Activated CD4-positive, alpha-beta memory T cell treated with anti-CD3 and anti-CD28 coated beads for 36 hours (primary cell): ENCODE results near the gene PCAT6. TPM values are rescaled to one million over a fixed set of nuclear protein-coding genes. Genes with fewer than 3 reads are reported as not detected.
A peak's percentile ranks its signal among the peaks of the same experiment; 100 is the strongest.

Source experiments
- CTCF ChIA-PET: fragments of 350-600 bp; sonication (Branson Sonifier 250); formaldehyde crosslinking; loops from one replicate; lab custom pipeline; 2021; ENCODE audit warnings: antibody characterized with exemption, inconsistent platforms; lab: Charles Lee
- POLR2A ChIA-PET: fragments of 350-600 bp; sonication (Branson Sonifier 250); formaldehyde crosslinking; loops from one replicate; lab custom pipeline; 2021; ENCODE audit warnings: antibody characterized with exemption; lab: Charles Lee
- DNase-seq: peaks from one replicate; pipeline ENCODE4 v3.0.0-alpha.2; 2020
- H3K27ac Mint-ChIP-seq: one replicate; pipeline ENCODE4 v1.8.0; 2021; ENCODE audit warnings: mixed read lengths
- H3K27me3 Mint-ChIP-seq: one replicate; pipeline ENCODE4 v1.8.0; 2021; ENCODE audit warnings: mixed read lengths
- H3K36me3 Mint-ChIP-seq: one replicate; pipeline ENCODE4 v1.8.0; 2021; ENCODE audit warnings: mixed read lengths
- H3K4me1 Mint-ChIP-seq: one replicate; pipeline ENCODE4 v1.8.0; 2021; ENCODE audit warnings: low read depth, mixed read lengths
- H3K4me3 Mint-ChIP-seq: one replicate; pipeline ENCODE4 v1.8.0; 2021; ENCODE audit warnings: mild to moderate bottlenecking, mixed read lengths
- H3K9me3 Mint-ChIP-seq: one replicate; pipeline ENCODE4 v1.8.0; 2021; ENCODE audit warnings: mixed read lengths
- intact Hi-C: fragments of 100-400 bp; cut with micrococcal nuclease; formaldehyde crosslinking; loops from one replicate; pipeline ENCODE4 v1.15.1; 2023
- total RNA-seq, 2 experiments: library from RNA; stranded (reverse); gene quantifications; one replicate each; pipeline ENCODE4 v1.2.3, GENCODE V29; 2021

Gene PCAT6
- total RNA-seq, 2 experiments from 2014 or later = 0.76 to 0.77 TPM

DNA sequence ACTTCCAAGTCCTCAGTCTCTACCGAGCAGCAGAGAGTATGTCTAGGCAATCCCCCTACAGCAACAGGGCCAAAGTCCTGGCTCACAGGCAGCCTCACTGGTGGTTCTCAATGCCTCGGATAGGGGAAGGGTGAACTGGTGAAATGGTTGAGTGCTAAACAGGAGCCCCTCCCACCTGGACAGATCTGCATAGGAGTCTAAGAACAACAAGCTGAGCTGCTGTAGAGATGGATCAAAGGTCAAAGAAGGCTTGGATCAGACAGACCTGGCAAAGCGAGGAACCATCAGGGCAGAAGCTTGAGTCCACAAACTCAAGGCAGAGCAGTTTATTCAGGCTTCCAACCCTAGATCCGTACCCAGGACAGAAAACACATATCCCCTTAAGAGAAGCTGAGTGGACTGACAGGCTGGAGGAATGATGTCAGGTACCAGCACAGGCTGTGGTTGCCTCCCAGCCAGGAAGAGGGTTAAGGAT is 46.4 kb downstream of the PCAT6 start:
- intact Hi-C loops = no loop called here

DNA sequence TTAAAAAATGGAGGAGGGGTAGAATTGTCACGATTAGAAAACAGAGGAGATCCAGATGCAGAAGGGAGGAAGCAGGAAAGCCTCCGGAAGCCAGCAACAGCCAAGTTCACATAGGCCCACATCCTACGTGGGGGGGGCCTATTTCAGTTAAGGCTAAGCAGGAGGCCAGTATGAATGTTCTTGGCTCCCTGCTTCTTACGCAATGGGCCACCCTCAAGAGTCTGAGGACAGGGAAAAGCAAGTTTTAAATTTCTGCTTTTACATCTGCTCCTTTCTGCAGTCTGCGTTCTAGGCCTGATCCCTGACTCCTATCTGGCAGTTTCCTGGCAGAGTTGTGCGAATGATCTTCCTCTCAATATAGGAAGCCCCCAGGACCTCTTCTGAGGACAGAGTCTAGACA is 47.6 kb downstream of the PCAT6 start:
- peaks cover 8% of the 10 kb centered on the region for H3K4me1 Mint-ChIP-seq
- CTCF ChIA-PET = no interaction called here
- intact Hi-C loops = no loop called here
- no peak overlapping the region for H3K4me3 Mint-ChIP-seq
- no peaks in the 10 kb centered on the region for H3K36me3 Mint-ChIP-seq
- no peak for DNase-seq
- no peaks in the 10 kb centered on the region for H3K9me3 Mint-ChIP-seq
- peaks cover 30% of the 10 kb centered on the region for H3K27me3 Mint-ChIP-seq
- no peak overlapping the region for H3K27ac Mint-ChIP-seq
- POLR2A ChIA-PET = interaction anchor here (0.6 kb wide), 1 partner anchor 39 kb away, joined by 3 read pairs; no protein-coding TSS in a partner anchor

More for the DNA sequence above, 46.4 kb downstream of the PCAT6 start:
- H3K4me3 Mint-ChIP-seq = no peak overlapping the region
- no peaks in the 10 kb centered on the region for H3K9me3 Mint-ChIP-seq
- no peak overlapping the region for H3K27ac Mint-ChIP-seq
- POLR2A ChIA-PET = no interaction called here
- CTCF ChIA-PET = no interaction called here
- H3K27me3 Mint-ChIP-seq = peaks cover 20% of the 10 kb centered on the region
- peaks cover 7% of the 10 kb centered on the region for H3K4me1 Mint-ChIP-seq
- H3K36me3 Mint-ChIP-seq = no peaks in the 10 kb centered on the region
- no peak for DNase-seq

DNA sequence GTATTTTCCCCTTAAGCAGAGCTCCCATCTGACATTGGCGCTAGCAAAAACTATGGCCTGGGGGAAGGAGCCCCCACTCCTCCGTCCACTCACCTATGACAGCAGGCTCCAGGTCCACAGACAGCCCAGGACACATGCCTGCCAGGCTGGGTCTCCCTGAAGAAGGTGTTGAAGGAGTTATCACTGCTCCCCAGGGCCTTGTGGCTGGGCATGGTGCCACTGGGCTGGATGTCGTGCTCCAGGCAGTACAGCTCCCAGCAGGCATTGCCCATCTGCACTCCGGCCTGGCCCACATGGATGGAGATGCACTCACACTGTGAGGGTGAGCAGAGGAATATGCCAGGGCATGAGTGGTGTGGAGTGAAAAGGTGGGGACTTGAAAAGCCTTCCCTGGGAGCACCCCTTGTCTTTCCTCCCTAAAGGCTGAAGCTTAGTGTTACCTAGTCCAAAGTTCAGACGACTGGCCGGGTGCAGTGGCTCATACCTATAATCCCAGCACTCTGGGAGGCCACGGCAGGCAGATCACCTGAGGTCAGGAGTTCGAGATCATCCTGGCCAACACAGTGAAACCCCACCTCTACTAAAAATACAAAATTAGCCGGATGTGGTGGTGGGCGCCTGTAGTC is 48.1 kb downstream of the PCAT6 start:
- POLR2A ChIA-PET = interaction anchor here (0.6 kb wide), 1 partner anchor 40 kb away, joined by 3 read pairs; no protein-coding TSS in a partner anchor
- CTCF ChIA-PET = no interaction called here

DNA sequence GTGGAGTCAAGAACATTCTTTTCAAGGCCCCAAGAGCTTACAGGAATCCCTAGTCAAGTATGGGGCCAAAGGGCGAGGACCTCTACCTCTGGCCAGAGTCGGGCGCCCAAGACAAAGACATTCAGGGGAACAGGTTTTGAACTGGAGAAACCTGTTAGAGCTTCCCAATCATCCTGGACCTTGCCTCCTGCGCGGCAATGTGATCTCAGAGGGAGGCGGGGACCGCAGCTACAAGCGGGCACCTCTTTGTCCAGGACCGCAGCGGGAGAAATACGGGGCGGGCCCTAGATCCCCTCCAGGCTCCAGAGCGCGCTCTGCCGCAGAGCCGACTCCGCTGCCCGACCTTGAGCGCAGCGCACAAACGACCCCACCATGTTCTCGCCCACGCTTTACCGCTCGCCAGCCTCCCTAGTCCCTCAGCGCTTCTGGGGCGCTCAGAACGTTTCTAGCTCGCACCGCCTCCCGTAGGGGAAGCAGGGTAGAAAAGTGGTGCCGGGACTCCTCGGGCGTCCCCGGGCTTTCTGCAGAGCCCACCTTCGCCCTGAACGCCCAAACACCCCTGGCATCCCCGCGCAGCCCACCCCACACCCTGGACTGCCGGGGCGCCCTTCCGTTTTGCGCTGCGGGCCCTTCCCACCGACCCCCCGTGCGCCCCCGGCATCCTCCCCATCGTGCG is 50.1 kb downstream of the PCAT6 start:
- ChIA-PET POLR2A (no interaction called here), CTCF (interaction anchor here (1.1 to 1.3 kb wide), 2 partner anchors 8 to 9 kb away, joined by 3 read pairs; no protein-coding TSS in a partner anchor)
- H3K4me3 Mint-ChIP-seq = peak overlapping the region; percentile 63
- intact Hi-C loops = no loop called here
- H3K9me3 Mint-ChIP-seq = no peaks in the 10 kb centered on the region
- H3K27me3 Mint-ChIP-seq = peaks cover 48% of the 10 kb centered on the region
- no peak overlapping the region for H3K27ac Mint-ChIP-seq
- H3K36me3 Mint-ChIP-seq = no peaks in the 10 kb centered on the region
- peak; percentile 51 for DNase-seq
- H3K4me1 Mint-ChIP-seq = peaks cover 8% of the 10 kb centered on the region

More for the DNA sequence above, 48.1 kb downstream of the PCAT6 start:
- H3K27me3 Mint-ChIP-seq = peaks cover 34% of the 10 kb centered on the region
- DNase-seq = no peak
- no peaks in the 10 kb centered on the region for H3K9me3 Mint-ChIP-seq
- intact Hi-C loops = no loop called here
- peaks cover 8% of the 10 kb centered on the region for H3K4me1 Mint-ChIP-seq
- no peaks in the 10 kb centered on the region for H3K36me3 Mint-ChIP-seq
- H3K27ac Mint-ChIP-seq = no peak overlapping the region
- no peak overlapping the region for H3K4me3 Mint-ChIP-seq

Other genes starting within 250 kb of the PCAT6 start
- gene SYT2, start 100.5 kb upstream of the PCAT6 start, total RNA-seq = not detected
- 10 to 100 TPM; 38.4 to 39.4 TPM for gene KDM5B, start 2.5 kb upstream of the PCAT6 start, total RNA-seq
- 10 to 100 TPM in 1 of 2 experiments, 1 to 10 TPM in 1; 9.6 to 10.1 TPM for gene RABIF, start 78.2 kb downstream of the PCAT6 start, total RNA-seq
- 10 to 100 TPM; 35.5 to 38.3 TPM for gene KLHL12, start 116.3 kb downstream of the PCAT6 start, total RNA-seq
- gene ADIPOR1, start 147.4 kb downstream of the PCAT6 start, total RNA-seq = 10 to 100 TPM; 75.2 to 76.6 TPM
- 10 to 100 TPM; 15.4 to 17.7 TPM for gene CYB5R1, start 156.3 kb downstream of the PCAT6 start, total RNA-seq
- gene TMEM183A, start 196.4 kb downstream of the PCAT6 start, total RNA-seq = 10 to 100 TPM; 68.1 to 76.5 TPM
- gene PPFIA4, start 215.5 kb downstream of the PCAT6 start, total RNA-seq = 10 to 100 TPM; 16.7 to 21.4 TPM